ENCODE measurements around the gene REV1. TPM values are rescaled to one million over a fixed set of nuclear protein-coding genes. Genes with fewer than 3 reads are reported as not detected.

The REV1 gene
- total and polyA plus RNA-seq, 2 experiments from 2014 or later, result 32.9 to 46.7 TPM

- no peak overlapping the region for H3K27ac ChIP-seq (ENCODE audit: low read depth)
Measured at GRCh38 chr2:99424371-99424770, 65.4 kb downstream of the REV1 start.

More at GRCh38 chr2:99424371-99424770, 65.4 kb downstream of the REV1 start:
- Mint-ChIP-seq H3K4me1 (no peaks in the 10 kb centered on the region), H3K4me3 (no peak overlapping the region), H3K27ac (no peak overlapping the region), H3K36me3 (ENCODE audit: low read depth) (peaks cover 72% of the 10 kb centered on the region), H3K27me3 (ENCODE audit: insufficient read depth, low read depth, poor library complexity) (peaks cover under 1% of the 10 kb centered on the region), H3K9me3 (no peaks in the 10 kb centered on the region)
- Histone ChIP-seq H3K4me2 (no peak overlapping the region), H2AFZ (no peak overlapping the region), H3F3A (replicated peaks; ENCODE audit: low read depth) (no peaks in the 10 kb centered on the region), H3K9me2 (ENCODE audit: insufficient read depth) (no peaks in the 10 kb centered on the region), H3K36me3 (ENCODE audit: insufficient read depth) (peaks cover 16% of the 10 kb centered on the region), H4K20me1 (replicated peaks; ENCODE audit: insufficient read depth) (peaks cover 2% of the 10 kb centered on the region; the same call in 1 of the 2 replicates), H3K4me1 (ENCODE audit: insufficient read depth) (no peaks in the 10 kb centered on the region), H3K4me3 (no peak overlapping the region), H3K79me2 (replicated peaks; ENCODE audit: insufficient read depth) (peaks cover 10% of the 10 kb centered on the region; the same call in 1 of the 2 replicates), H3K27me3 (ENCODE audit: insufficient read depth) (no peaks in the 10 kb centered on the region)
- ATAC-seq (no peak), DNase-seq (ENCODE audit: low spot score) (no peak)
- TF ChIP-seq STAT1 (IDR thresholded peaks at IDR 0.05; ENCODE audit: unreplicated experiment) (no peak), ETS1 (IDR thresholded peaks at IDR 0.05) (no peak), CREB1 (CRISPR knock-in tag; IDR thresholded peaks at IDR 0.05; ENCODE audit: low read depth) (no peak), REST (IDR thresholded peaks at IDR 0.05; ENCODE audit: unreplicated experiment) (no peak), JUNB (IDR thresholded peaks at IDR 0.05; ENCODE audit: unreplicated experiment) (no peak), ZNF331 (CRISPR knock-in tag; IDR thresholded peaks at IDR 0.05; ENCODE audit: low read depth) (no peak), NANOG (IDR thresholded peaks at IDR 0.05; ENCODE audit: borderline replicate concordance) (no peak), ZNF114 (CRISPR knock-in tag; IDR thresholded peaks at IDR 0.05) (no peak), ZNF462 (CRISPR knock-in tag; IDR thresholded peaks at IDR 0.05) (no peak), POLR2AphosphoS5 (IDR thresholded peaks at IDR 0.05; ENCODE audit: low read depth) (no peak), EZH2 (IDR thresholded peaks at IDR 0.05; ENCODE audit: low read depth, unreplicated experiment) (no peak), EZH2phosphoT487 (IDR thresholded peaks at IDR 0.05; ENCODE audit: unreplicated experiment) (no peak)
- TF ChIP-seq, protein P1, sequence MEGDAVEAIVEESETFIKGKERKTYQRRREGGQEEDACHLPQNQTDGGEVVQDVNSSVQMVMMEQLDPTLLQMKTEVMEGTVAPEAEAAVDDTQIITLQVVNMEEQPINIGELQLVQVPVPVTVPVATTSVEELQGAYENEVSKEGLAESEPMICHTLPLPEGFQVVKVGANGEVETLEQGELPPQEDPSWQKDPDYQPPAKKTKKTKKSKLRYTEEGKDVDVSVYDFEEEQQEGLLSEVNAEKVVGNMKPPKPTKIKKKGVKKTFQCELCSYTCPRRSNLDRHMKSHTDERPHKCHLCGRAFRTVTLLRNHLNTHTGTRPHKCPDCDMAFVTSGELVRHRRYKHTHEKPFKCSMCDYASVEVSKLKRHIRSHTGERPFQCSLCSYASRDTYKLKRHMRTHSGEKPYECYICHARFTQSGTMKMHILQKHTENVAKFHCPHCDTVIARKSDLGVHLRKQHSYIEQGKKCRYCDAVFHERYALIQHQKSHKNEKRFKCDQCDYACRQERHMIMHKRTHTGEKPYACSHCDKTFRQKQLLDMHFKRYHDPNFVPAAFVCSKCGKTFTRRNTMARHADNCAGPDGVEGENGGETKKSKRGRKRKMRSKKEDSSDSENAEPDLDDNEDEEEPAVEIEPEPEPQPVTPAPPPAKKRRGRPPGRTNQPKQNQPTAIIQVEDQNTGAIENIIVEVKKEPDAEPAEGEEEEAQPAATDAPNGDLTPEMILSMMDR (conservative IDR thresholded peaks at IDR 0.05; ENCODE audit: low read depth in 2 of 2), result no peak

Data from GM23338 (cell line).